ENCODE data around the gene MCF2L2. TPM values are rescaled to one million over a fixed set of nuclear protein-coding genes. Genes with fewer than 3 reads are reported as not detected.
A peak's percentile ranks its signal among the peaks of the same experiment; 100 is the strongest.

The MCF2L2 gene
- polyA plus RNA-seq, 6 donors from 2014 or later: not detected

DNA sequence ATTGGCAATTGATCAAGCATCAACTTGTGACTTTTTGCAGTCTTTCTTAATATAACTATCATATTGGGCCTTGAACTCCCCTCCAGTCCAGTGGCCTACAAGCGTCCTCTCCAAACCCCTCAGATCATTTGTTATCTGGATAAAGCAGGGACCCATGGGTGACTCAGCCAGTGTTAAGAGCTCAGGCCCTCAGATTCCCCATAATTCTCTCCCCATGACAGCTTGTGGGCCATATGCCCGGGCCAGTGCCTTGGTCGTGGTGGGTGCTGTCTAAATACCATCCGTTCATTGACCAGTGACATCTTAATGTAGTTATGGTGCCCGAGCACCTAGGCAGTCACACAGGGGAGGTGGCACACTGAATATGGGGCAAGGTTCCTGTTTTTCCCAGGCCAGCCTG, 18.1 kb downstream of the MCF2L2 start:
- H3K36me3 Mint-ChIP-seq: no peaks in the 10 kb centered on the region
- DNase-seq (no peak), ATAC-seq (ENCODE audit: low read depth in 2 of 2) (no peak)
- H3K27ac Mint-ChIP-seq: no peak overlapping the region
- H3K4me1 Mint-ChIP-seq: no peaks in the 10 kb centered on the region
- peaks cover 8 to 19% (median 15%) of the 10 kb centered on the region in 3 donors for H3K27me3 Mint-ChIP-seq
- no peak overlapping the region for H3K4me3 Mint-ChIP-seq
- no peaks in the 10 kb centered on the region for H3K9me3 Mint-ChIP-seq

DNA sequence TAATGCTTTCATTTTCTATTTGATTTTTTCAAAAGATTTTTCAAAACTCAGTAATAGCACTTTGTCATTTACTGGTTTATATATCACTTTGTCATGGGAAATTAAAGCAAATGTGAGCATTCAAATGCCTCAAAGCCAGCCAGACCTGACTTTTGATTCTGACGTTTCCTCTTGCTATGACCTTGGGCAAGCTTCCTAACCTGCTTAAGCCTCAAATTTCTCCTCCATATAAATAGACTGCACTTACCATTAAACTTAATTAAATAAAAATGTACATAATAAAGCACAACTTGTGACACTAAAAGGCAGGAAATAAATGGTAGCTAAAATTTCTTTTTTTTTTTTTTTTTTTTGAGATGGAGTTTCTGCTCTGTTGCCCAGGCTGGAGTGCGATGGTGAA, 19.2 kb downstream of the MCF2L2 start:
- DNase-seq: no peak
- no peak for ATAC-seq (ENCODE audit: low read depth in 2 of 2)
- Mint-ChIP-seq H3K4me3 (no peak overlapping the region), H3K4me1 (no peaks in the 10 kb centered on the region), H3K27ac (no peak overlapping the region), H3K27me3 (peaks cover 8 to 9% (median 8%) of the 10 kb centered on the region in 3 donors), H3K36me3 (no peaks in the 10 kb centered on the region), H3K9me3 (no peaks in the 10 kb centered on the region)

DNA sequence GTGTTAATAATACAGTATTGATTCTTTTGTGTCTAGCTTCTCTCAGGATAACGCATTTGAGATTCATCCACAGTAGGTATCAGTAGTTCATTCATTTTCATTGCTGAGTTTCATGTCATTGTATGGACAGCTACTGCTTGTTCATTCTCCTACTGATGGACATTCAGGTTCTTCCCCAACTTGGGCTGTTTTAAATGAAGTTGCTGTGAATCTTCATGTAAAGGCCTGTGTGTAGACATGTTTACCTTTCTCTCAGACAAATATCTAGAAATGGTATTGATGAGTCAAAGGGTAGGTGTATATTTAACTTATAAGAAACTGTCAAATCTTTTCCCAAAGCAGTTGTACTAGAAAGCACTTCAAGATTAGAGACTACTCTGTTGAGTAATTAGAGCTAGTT, 26.7 kb downstream of the MCF2L2 start:
- no peak for DNase-seq
- ATAC-seq (ENCODE audit: low read depth in 2 of 2): no peak
- no peaks in the 10 kb centered on the region for H3K36me3 Mint-ChIP-seq
- peaks cover under 1 to 18% (median 7%) of the 10 kb centered on the region in 3 donors for H3K27me3 Mint-ChIP-seq
- H3K27ac Mint-ChIP-seq: no peak overlapping the region
- no peak overlapping the region for H3K4me3 Mint-ChIP-seq
- H3K4me1 Mint-ChIP-seq: no peaks in the 10 kb centered on the region
- H3K9me3 Mint-ChIP-seq: no peaks in the 10 kb centered on the region

DNA sequence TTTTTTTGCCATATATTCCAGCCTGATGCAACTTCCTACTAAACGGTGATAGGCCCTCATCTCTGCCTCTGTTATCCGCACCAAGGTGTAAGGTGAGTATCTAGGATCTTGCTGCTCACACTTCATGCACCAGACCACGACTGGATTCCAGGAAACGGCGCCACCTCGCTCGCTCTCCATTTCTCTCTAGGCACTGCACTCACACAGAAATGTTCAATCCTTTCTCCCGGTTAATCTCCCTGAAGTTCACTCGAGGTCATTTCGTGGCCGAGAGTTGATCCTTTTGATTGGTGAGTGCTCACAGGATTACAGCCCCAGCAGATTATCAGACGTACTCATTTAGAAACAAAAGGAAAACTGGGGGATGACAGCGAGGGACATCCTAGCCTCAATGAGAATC, 28.1 kb downstream of the MCF2L2 start:
- no peaks in the 10 kb centered on the region for H3K4me1 Mint-ChIP-seq
- H3K27me3 Mint-ChIP-seq: peaks cover 9 to 24% (median 10%) of the 10 kb centered on the region in 3 donors
- DNase-seq: no peak
- ATAC-seq (ENCODE audit: low read depth in 2 of 2): no peak
- H3K9me3 Mint-ChIP-seq: no peaks in the 10 kb centered on the region
- H3K4me3 Mint-ChIP-seq: no peak overlapping the region
- H3K27ac Mint-ChIP-seq: no peak overlapping the region
- no peaks in the 10 kb centered on the region for H3K36me3 Mint-ChIP-seq

DNA sequence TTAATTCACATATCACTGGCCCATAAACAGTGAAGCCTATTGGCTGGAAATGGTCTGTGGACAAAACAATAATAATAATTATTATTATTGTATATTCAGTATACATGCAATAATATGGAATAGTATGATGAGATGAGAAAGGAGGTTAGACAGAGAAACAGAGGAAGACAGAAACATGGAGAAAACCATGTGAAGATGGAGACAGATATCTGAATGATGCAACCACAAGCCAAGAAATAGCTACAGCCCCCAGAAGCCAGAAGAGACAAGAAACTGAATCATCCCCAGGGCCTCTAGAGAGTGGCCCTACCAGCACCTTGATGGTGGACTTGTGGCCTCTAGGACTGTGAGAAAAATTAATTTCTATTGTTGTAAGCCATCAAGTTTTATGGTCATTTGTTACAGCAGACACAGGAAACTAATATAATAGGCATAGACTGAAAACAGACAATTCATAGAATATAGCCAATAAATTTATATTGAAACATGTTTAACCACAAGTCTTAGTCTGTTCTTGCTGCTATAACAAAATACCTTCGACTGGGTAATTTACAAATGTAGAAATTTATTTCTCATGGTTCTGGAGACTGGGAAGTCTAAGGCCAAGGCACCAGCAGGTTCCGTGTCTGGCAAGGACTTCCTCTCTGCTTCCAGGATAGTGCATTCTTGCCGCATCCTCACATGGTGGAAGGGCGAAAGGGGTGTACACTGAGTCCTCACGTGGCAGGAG, 31.6 kb downstream of the MCF2L2 start:
- no peaks in the 10 kb centered on the region for H3K36me3 Mint-ChIP-seq
- H3K27ac Mint-ChIP-seq: no peak overlapping the region
- no peak for ATAC-seq (ENCODE audit: low read depth in 2 of 2)
- no peaks in the 10 kb centered on the region for H3K9me3 Mint-ChIP-seq
- H3K27me3 Mint-ChIP-seq: peaks cover 19 to 28% (median 25%) of the 10 kb centered on the region in 3 donors
- H3K4me3 Mint-ChIP-seq: no peak overlapping the region
- no peaks in the 10 kb centered on the region for H3K4me1 Mint-ChIP-seq
- no peak for DNase-seq

GRCh38 chr3:183394150-183394549, 34.3 kb downstream of the MCF2L2 start:
- no peak overlapping the region for H3K27ac Mint-ChIP-seq

GRCh38 chr3:183393625-183394024, 34.8 kb downstream of the MCF2L2 start:
- Mint-ChIP-seq H3K36me3 (no peaks in the 10 kb centered on the region), H3K27ac (no peak overlapping the region), H3K27me3 (peaks cover 19 to 31% (median 31%) of the 10 kb centered on the region in 3 donors), H3K9me3 (no peaks in the 10 kb centered on the region), H3K4me3 (no peak overlapping the region), H3K4me1 (no peaks in the 10 kb centered on the region)
- ATAC-seq (ENCODE audit: low read depth in 2 of 2) (no peak), DNase-seq (no peak)

More at GRCh38 chr3:183394150-183394549, 34.3 kb downstream of the MCF2L2 start:
- DNase-seq (no peak), ATAC-seq (ENCODE audit: low read depth in 2 of 2) (no peak)
- Mint-ChIP-seq H3K9me3 (no peaks in the 10 kb centered on the region), H3K4me1 (no peaks in the 10 kb centered on the region), H3K27me3 (peaks cover 19 to 33% (median 30%) of the 10 kb centered on the region in 3 donors), H3K36me3 (no peaks in the 10 kb centered on the region), H3K4me3 (no peak overlapping the region)

GRCh38 chr3:183392186-183393034, 36.0 kb downstream of the MCF2L2 start:
- H3K27me3 Mint-ChIP-seq: peaks cover 19 to 31% (median 23%) of the 10 kb centered on the region in 3 donors
- H3K4me1 Mint-ChIP-seq: no peaks in the 10 kb centered on the region
- H3K36me3 Mint-ChIP-seq: no peaks in the 10 kb centered on the region
- DNase-seq (no peak), ATAC-seq (ENCODE audit: low read depth in 2 of 2) (no peak)
- no peaks in the 10 kb centered on the region for H3K9me3 Mint-ChIP-seq
- H3K4me3 Mint-ChIP-seq: no peak overlapping the region
- H3K27ac Mint-ChIP-seq: no peak overlapping the region

- no peak overlapping the region for H3K27ac Mint-ChIP-seq
- no peaks in the 10 kb centered on the region for H3K36me3 Mint-ChIP-seq
These were observed 37.0 kb downstream of the MCF2L2 start for GRCh38 chr3:183391460-183391859.

DNA sequence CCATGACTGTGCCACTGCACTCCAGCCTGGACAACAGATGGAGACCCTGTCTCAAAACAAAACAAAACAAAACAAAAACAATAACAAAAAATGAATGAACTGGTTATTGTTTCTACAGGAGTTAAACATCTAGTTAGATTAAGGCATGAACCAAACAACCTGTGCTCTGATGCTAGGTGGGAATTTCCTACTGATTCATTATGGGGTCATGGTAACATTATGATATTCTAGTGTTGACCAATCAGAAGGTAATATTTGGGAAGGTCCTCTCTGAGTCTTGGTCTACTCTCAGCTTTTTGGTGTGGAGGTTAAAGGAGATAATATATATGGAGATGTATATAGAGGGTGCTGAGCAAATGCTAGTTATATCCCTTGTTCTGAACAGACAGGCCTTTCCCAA, 37.6 kb downstream of the MCF2L2 start:
- Mint-ChIP-seq H3K27me3 (peaks cover 13 to 25% (median 23%) of the 10 kb centered on the region in 3 donors), H3K9me3 (no peaks in the 10 kb centered on the region), H3K4me1 (peaks cover 0 to 2% (median under 1%) of the 10 kb centered on the region in 3 donors), H3K27ac (no peak overlapping the region), H3K4me3 (no peak overlapping the region), H3K36me3 (no peaks in the 10 kb centered on the region)
- ATAC-seq (ENCODE audit: low read depth in 2 of 2) (no peak), DNase-seq (no peak)

More at GRCh38 chr3:183391460-183391859, 37.0 kb downstream of the MCF2L2 start:
- ATAC-seq (ENCODE audit: low read depth in 2 of 2) (no peak), DNase-seq (no peak)
- peaks cover 16 to 23% (median 23%) of the 10 kb centered on the region in 3 donors for H3K27me3 Mint-ChIP-seq
- H3K4me1 Mint-ChIP-seq: no peaks in the 10 kb centered on the region
- H3K4me3 Mint-ChIP-seq: no peak overlapping the region
- no peaks in the 10 kb centered on the region for H3K9me3 Mint-ChIP-seq

GRCh38 chr3:183388213-183388895, 40.1 kb downstream of the MCF2L2 start:
- peak overlapping the region in 1 of 6 donors; percentile 15 for H3K27ac Mint-ChIP-seq

GRCh38 chr3:183387797-183388196, 40.6 kb downstream of the MCF2L2 start:
- ATAC-seq (ENCODE audit: low read depth in 2 of 2) (no peak), DNase-seq (no peak)
- peaks cover 0 to 4% (median 3%) of the 10 kb centered on the region in 3 donors for H3K4me1 Mint-ChIP-seq
- no peaks in the 10 kb centered on the region for H3K9me3 Mint-ChIP-seq
- H3K36me3 Mint-ChIP-seq: no peaks in the 10 kb centered on the region
- no peak overlapping the region for H3K27ac Mint-ChIP-seq
- no peak overlapping the region for H3K4me3 Mint-ChIP-seq
- peaks cover 24 to 38% (median 35%) of the 10 kb centered on the region in 3 donors for H3K27me3 Mint-ChIP-seq

More at GRCh38 chr3:183388213-183388895, 40.1 kb downstream of the MCF2L2 start:
- Mint-ChIP-seq H3K27me3 (peaks cover 25 to 37% (median 36%) of the 10 kb centered on the region in 3 donors), H3K9me3 (no peaks in the 10 kb centered on the region), H3K36me3 (no peaks in the 10 kb centered on the region), H3K4me1 (peaks cover 0 to 4% (median 3%) of the 10 kb centered on the region in 3 donors), H3K4me3 (no peak overlapping the region)
- DNase-seq (no peak), ATAC-seq (ENCODE audit: low read depth in 2 of 2) (no peak)

GRCh38 chr3:183386651-183387050, 41.8 kb downstream of the MCF2L2 start:
- ATAC-seq (ENCODE audit: low read depth in 2 of 2) (no peak), DNase-seq (no peak)
- no peak overlapping the region for H3K27ac Mint-ChIP-seq
- no peaks in the 10 kb centered on the region for H3K36me3 Mint-ChIP-seq
- no peak overlapping the region for H3K4me3 Mint-ChIP-seq
- H3K4me1 Mint-ChIP-seq: peaks cover 5 to 8% (median 7%) of the 10 kb centered on the region in 3 donors
- no peaks in the 10 kb centered on the region for H3K9me3 Mint-ChIP-seq
- peaks cover 24 to 41% (median 30%) of the 10 kb centered on the region in 3 donors for H3K27me3 Mint-ChIP-seq
